Mesothelial cell of epicardium (in vitro differentiated cells): Measurements from ENCODE around the gene NFASC. TPM values are rescaled to one million over a fixed set of nuclear protein-coding genes. Genes with fewer than 3 reads are reported as not detected.

Experiments used
- DNase-seq, 2 experiments: peaks; one replicate each; pipeline ENCODE4 v3.0.0; 2021; ENCODE audit warnings: low spot score in 2 of 2; ENCODE audit not compliant: unreplicated experiment in 2 of 2
- H3K27ac Mint-ChIP-seq: 2 replicates; pipeline ENCODE4 v1.8.0; 2021; ENCODE audit warnings: mixed read lengths
- H3K27me3 Mint-ChIP-seq: 2 replicates; pipeline ENCODE4 v1.8.0; 2021; ENCODE audit warnings: low read depth, mixed read lengths
- H3K36me3 Mint-ChIP-seq: 2 replicates; pipeline ENCODE4 v1.8.0; 2021; ENCODE audit warnings: mixed read lengths
- H3K4me1 Mint-ChIP-seq: 2 replicates; pipeline ENCODE4 v1.8.0; 2021; ENCODE audit warnings: mixed read lengths
- H3K4me3 Mint-ChIP-seq: 2 replicates; pipeline ENCODE4 v1.8.0; 2021; ENCODE audit warnings: mild to moderate bottlenecking, moderate library complexity, mixed read lengths
- H3K9me3 Mint-ChIP-seq: 2 replicates; pipeline ENCODE4 v1.8.0; 2021; ENCODE audit warnings: mixed read lengths
- total RNA-seq: library from RNA; stranded (reverse); gene quantifications from 3 replicates; pipeline ENCODE4 v1.2.1, GENCODE V29; 2021
- TF ChIP-seq, protein P1 (sequence below): fragments of 200-600 bp; sonication (generic); IDR thresholded peaks from one replicate; pipeline ENCODE4 v1.5.0; 2021; ENCODE audit warnings: antibody characterized with exemption; ENCODE audit not compliant: unreplicated experiment

The NFASC gene
- total RNA-seq, 1 donor from 2014 or later: 0.72 TPM

DNA sequence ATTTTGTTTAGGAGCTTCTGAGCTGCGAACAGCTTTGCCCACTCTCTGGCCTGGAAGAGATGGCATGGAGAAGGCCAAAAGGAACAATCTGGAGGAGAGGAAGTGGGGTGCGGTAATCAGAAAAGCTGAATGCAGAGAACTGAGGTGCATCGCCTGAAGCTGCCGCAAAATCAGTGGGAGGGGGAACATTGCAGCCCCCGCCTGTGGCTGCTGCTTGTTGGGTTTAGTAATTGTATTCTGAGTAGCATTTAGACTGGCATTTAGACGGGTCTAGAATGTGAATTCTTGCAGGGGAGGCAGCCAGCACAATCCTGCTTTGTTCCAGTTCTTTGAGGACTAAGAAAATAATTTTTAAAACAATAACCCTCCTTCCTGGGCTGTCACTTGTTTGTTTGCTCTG is 25.4 kb downstream of the NFASC start:
- Mint-ChIP-seq H3K36me3 (no peaks in the 10 kb centered on the region), H3K27ac (no peak overlapping the region), H3K4me1 (no peaks in the 10 kb centered on the region), H3K9me3 (no peaks in the 10 kb centered on the region), H3K4me3 (no peak overlapping the region), H3K27me3 (peaks cover 93% of the 10 kb centered on the region)
- TF ChIP-seq, protein P1, sequence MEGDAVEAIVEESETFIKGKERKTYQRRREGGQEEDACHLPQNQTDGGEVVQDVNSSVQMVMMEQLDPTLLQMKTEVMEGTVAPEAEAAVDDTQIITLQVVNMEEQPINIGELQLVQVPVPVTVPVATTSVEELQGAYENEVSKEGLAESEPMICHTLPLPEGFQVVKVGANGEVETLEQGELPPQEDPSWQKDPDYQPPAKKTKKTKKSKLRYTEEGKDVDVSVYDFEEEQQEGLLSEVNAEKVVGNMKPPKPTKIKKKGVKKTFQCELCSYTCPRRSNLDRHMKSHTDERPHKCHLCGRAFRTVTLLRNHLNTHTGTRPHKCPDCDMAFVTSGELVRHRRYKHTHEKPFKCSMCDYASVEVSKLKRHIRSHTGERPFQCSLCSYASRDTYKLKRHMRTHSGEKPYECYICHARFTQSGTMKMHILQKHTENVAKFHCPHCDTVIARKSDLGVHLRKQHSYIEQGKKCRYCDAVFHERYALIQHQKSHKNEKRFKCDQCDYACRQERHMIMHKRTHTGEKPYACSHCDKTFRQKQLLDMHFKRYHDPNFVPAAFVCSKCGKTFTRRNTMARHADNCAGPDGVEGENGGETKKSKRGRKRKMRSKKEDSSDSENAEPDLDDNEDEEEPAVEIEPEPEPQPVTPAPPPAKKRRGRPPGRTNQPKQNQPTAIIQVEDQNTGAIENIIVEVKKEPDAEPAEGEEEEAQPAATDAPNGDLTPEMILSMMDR: no peak
- DNase-seq: no peak

DNA sequence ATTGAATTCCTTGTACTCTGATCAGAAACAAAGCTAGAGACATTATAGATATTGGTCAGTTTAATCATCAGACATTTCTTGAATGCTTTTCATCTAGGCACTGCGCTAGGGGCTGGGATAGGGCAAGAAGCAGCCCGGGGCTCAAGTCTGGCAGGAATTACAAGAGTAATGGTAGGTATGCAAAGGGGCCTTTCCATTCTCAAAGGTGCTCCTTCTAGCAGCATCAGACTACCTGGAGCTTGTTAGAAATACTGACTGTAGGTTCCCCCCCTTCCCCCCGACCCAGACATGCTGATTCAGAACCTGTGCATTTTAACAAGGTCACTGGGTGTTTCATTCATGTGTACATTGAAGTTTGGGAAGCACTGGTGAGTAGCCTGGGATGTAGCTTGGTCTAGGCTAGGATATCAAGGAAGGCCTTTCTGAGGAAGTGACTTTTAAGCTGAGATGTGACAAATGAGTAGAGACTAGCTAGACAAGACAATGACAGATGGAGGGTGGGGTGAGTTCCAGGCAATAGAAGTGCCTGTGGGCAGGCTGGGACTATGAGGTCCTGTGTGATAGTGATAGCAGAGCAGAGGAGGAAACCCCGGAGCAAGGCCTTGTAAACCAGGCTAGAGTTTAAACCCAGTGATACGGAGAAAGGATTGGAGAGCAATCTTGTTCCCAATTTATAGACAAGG is 26.3 kb downstream of the NFASC start:
- no peak for DNase-seq
- Mint-ChIP-seq H3K4me3 (no peak overlapping the region), H3K27ac (no peak overlapping the region), H3K4me1 (no peaks in the 10 kb centered on the region), H3K9me3 (no peaks in the 10 kb centered on the region), H3K27me3 (peaks cover 93% of the 10 kb centered on the region), H3K36me3 (no peaks in the 10 kb centered on the region)
- TF ChIP-seq, protein P1: no peak

DNA sequence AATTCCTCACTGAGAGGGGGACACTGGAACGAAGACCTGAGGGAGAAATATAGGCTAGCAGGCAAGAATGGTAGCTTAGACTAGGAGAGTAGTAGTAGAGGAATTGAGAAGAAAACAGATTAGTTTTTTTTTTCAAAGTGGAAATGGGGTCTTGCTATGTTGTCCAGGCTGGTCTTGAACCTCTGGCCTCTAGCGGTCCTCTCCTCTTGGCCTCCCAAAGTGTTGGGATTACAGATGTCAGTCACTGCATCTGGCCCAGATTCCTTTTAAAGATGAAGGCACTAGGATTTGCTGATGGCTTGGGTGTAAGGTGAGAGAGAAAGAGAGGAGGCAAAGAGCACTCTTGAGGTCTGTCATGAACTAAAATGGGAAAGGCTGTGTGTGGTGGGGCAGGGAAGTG is 30.1 kb downstream of the NFASC start:
- peaks cover 92% of the 10 kb centered on the region for H3K27me3 Mint-ChIP-seq
- H3K9me3 Mint-ChIP-seq: no peaks in the 10 kb centered on the region
- TF ChIP-seq, protein P1: no peak
- H3K36me3 Mint-ChIP-seq: no peaks in the 10 kb centered on the region
- no peak overlapping the region for H3K4me3 Mint-ChIP-seq
- no peak overlapping the region for H3K27ac Mint-ChIP-seq
- no peak for DNase-seq
- no peaks in the 10 kb centered on the region for H3K4me1 Mint-ChIP-seq

DNA sequence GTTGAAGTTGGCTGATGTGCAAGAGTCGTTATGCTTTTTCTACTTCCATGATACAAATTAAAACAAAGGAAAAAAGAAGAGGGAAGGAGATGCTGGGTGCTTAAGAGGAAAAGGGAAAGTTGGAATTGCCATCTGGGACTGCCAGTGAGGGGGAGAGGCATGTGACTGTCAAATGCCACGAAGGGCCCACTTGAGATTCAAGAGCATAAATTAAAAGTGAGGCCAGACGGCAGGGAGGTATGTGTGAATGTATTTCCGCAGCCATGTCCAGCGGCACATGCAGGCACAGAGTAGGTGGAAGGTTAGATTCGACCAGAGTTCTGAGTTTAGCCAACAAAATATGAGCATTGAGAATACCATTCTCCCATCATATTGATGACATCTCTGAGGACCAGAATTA is 32.0 kb downstream of the NFASC start:
- Mint-ChIP-seq H3K4me1 (no peaks in the 10 kb centered on the region), H3K4me3 (no peak overlapping the region), H3K9me3 (no peaks in the 10 kb centered on the region), H3K27me3 (peaks cover 91% of the 10 kb centered on the region), H3K36me3 (no peaks in the 10 kb centered on the region), H3K27ac (no peak overlapping the region)
- TF ChIP-seq, protein P1: no peak
- no peak for DNase-seq

DNA sequence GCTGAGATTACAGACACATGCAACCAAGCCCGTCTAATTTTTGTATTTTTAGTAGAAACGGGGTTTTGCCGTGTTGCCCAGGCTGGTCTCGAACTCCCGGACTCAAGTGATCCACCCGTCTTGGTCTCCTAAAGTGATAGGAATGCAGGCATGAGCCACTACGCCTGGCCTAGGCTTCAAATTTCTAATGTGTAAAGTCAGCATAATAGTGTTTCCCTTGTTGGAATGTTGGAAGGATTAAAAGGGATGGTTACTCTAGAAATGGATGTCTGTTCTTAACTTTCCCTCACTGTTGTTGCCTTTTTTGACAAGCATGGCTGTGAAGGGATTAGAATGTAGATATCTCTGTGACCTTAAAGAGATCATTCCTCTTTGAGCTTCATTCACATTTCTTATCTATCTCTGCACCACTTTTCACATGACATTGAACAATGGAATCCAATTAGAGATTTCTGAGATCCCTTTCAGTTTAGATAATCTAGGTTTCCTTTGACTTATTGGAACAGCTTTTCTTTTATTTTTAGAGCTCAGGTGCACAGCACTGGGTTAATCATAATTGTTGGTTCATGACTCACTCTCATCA is 33.7 kb downstream of the NFASC start:
- TF ChIP-seq, protein P1: no peak
- Mint-ChIP-seq H3K9me3 (no peaks in the 10 kb centered on the region), H3K27ac (no peak overlapping the region), H3K4me1 (no peaks in the 10 kb centered on the region), H3K4me3 (no peak overlapping the region), H3K27me3 (peaks cover 86% of the 10 kb centered on the region), H3K36me3 (no peaks in the 10 kb centered on the region)
- no peak for DNase-seq
